Measurements from ENCODE around the gene FAM168B.

DNA sequence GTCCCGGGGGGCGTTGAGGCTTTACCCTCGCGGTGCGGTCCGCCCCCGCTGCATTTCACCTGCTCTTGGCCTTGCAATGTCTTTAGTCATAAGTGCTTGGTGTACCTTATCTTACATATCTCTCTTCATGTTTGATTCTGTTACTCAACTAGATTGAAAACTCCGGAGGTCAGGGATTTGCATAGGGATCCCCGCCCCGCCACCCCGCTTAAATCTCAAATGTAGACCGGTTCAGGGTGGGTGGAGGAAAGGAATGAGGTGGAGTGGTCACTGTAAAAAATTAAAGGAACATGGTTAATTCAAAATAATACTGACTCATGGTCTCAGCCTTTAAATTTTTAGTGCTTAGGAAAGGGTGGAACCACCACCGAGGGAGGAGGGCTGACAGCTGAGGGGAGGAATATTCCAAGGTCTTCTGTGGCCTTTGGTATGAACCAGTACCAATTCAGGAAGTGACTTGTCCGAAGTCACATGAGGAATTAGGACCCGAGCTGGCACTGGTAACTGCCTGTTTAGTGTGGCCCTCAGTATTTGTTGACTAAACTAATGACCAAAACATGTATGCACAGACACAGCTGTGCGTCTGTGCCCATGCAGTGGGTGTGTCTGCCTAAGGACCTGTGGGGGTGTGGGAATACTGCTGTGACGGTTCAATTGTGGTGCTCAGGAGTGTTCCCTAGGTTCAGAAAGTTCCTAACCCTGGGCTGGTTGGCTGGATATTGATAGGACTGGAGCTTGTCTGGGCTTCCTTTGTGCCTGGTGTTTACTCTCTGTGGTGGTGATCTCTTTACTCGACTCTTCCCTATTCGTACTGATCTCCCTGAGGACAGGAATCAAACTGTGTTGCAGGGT, 12.9 kb upstream of the FAM168B start:
- TF ChIP-seq HNRNPL (IDR thresholded peaks at IDR 0.05; ENCODE audit: low read depth, low read length) (no peak), FOXJ3 (CRISPR knock-in tag; IDR thresholded peaks at IDR 0.05; ENCODE audit: borderline replicate concordance) (no peak), ZNF598 (CRISPR knock-in tag; IDR thresholded peaks at IDR 0.05; ENCODE audit: borderline replicate concordance) (no peak), TEAD2 (CRISPR knock-in tag; IDR thresholded peaks at IDR 0.05) (no peak)
- TF ChIP-seq, protein P1, sequence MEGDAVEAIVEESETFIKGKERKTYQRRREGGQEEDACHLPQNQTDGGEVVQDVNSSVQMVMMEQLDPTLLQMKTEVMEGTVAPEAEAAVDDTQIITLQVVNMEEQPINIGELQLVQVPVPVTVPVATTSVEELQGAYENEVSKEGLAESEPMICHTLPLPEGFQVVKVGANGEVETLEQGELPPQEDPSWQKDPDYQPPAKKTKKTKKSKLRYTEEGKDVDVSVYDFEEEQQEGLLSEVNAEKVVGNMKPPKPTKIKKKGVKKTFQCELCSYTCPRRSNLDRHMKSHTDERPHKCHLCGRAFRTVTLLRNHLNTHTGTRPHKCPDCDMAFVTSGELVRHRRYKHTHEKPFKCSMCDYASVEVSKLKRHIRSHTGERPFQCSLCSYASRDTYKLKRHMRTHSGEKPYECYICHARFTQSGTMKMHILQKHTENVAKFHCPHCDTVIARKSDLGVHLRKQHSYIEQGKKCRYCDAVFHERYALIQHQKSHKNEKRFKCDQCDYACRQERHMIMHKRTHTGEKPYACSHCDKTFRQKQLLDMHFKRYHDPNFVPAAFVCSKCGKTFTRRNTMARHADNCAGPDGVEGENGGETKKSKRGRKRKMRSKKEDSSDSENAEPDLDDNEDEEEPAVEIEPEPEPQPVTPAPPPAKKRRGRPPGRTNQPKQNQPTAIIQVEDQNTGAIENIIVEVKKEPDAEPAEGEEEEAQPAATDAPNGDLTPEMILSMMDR (CRISPR knock-in tag; IDR thresholded peaks at IDR 0.05) = no peak

Data from HepG2 (cell line).